CD4-positive, alpha-beta T cell treated with Interleukin-2 at 100 ng/mL for 4 hours (primary cell): Measurements from ENCODE around the gene MAL.

ENCODE experiments used
- DNase-seq: peaks from one replicate; pipeline ENCODE4 v3.0.0-alpha.2; 2020; ENCODE audit warnings: low spot score

Gene MAL

DNA sequence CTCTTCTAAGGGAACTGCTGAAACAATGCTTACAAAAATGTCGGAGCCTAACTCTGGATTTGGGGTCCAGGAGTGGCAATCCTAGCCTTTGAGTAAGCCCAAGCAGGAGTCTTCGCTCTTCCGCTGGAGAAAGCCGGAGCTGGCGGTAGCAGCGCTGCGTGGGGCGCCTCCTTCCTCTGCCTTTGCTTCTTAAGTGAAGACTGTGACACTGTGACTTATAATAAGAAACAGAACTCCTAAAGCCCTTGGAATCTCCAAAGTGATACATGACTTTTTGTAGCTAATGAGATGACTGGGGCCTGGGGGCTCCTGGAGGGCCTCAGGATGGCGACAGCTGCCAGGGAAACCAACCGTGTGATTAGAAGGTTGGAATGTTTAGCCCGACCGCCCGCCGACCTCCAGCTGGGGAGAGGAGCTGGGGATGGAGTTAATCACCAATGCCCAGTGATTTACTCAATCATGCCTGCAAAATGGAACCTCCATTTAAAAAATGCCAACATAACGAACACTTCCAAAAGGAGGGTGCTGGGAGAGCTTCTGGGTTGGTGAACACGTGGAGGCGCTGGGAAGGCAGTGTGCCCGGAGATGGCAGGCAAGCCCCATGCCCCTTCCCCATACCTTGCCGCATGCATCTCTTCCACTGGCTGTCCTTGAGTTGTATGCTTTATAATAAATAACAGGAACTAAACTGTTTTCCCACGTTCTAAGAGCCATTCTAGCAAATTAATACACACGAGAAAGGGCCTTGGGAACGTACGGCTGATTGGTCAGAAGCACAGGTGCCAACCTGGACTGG lies 29.0 kb upstream of the MAL start:
- no peak for DNase-seq

DNA sequence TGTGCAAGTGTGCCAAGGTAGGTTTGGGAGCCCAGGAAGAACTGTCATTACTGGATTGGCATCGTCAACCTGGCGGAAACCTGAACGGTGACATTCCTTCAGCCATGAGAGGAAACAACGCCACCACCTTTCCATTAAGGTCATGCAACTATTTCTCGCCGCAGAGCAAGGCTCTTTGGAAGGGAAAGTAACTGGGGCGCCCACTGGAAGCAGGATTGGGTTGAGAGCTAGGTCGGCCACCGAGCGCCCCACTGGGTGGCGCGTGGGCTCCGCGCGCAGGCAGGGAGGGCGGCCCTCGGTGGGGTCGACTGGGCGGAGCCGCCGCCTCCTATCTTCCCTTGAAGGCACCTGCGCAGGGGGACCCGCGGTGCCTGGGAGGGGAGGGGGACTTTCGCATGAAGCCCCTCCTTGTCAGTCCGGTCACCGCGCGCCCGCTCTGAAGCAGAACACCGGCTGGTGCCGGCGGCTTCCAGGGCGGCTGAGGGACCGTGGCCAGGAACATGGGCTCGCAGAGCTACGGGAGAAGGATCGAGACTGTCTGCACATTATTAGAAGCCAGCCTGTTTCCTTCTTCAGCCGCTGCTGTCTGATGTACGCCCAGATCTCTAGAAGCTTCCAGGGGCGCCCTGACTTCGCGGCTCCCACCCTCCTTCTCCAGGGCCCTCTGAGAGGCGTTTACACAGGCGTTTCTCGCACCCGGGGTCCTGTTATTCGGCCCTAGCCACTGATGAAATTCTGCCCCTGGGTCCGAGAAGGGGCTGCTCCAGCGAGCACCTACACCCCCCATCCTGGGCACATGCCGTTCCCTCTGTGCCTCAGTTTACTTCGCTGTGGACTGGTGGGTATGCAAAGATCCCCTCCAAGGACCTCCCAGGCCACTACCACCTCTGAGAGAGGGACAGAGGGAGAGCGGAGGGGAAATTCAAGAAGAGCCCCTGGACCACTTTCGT lies 27.3 kb upstream of the MAL start:
- DNase-seq: no peak

GRCh38 chr2:94999431-94999883 lies 26.1 kb upstream of the MAL start:
- no peak for DNase-seq

DNA sequence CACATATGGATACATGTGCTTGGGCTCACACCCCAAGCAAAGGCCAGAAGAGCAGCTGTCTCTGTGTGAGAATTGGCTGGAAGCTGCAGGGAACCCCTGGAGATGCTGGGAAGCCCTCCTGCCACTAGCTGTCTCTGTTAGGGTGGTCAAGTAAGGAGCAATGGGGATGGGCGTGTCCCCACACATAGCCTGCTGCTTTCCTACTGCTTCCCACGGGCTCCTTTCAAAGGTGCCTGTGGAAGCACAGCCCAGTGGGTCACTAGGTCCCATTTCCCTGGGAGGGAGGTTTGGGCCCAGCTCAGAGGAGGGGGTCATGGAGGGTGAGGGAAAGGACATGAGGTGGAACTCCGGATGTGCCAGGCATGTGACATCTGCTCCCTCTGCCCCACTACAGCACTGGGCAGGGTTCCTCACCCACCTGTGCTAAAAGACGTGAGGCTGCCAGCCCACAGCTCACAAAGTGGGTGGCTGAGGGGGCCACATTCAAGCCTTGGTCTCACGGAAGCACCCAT lies 24.4 kb upstream of the MAL start:
- DNase-seq: no peak

GRCh38 chr2:95001701-95002100 lies 23.8 kb upstream of the MAL start:
- DNase-seq: no peak

DNA sequence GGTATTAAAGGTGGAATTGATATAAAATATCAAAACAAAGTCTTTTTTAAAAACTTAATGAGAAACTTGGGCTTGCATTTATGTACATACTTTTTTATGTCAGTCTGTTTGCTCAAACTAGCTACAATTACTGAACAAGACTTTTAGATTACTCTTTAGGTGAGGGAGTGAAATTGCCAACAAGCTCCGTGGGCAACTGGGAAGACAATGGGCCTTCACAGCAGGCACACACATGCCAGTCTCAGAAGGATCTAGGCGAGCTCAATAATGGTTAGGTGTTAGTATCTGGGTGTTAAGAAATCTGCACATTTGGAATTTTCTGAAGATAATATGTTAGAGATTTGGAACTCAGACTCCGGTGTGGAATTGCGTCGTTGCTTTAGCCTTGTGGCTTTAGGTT lies 23.0 kb upstream of the MAL start:
- DNase-seq: no peak

- DNase-seq: no peak
These were observed 21.2 kb upstream of the MAL start for GRCh38 chr2:95004287-95004686.

GRCh38 chr2:95004711-95005110 lies 20.8 kb upstream of the MAL start:
- no peak for DNase-seq

- DNase-seq: no peak
These were observed 19.8 kb upstream of the MAL start for GRCh38 chr2:95005726-95006125.

GRCh38 chr2:95006588-95006987 lies 18.9 kb upstream of the MAL start:
- DNase-seq: no peak

GRCh38 chr2:95007031-95007609 lies 18.4 kb upstream of the MAL start:
- DNase-seq: no peak

- DNase-seq: no peak
These were observed 17.7 kb upstream of the MAL start for GRCh38 chr2:95007822-95008221.

DNA sequence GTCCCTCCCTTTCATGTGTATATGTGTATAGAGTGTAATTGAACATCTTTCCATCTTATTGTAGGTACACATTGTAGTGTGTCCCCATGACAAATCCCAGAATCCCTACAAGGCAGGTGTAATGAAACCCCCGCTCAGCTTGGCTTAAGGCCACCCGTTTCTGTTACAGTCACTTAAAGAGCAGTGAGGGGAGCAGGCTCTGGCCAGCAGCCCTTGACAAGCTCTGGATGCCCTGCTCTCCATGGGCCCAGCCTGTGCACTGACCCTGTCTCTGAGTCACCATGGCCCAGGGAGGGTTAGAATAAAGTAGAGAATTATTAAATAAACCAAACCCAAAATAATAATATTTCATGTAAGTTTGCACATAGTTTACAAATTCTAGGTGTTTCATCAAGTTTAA lies 17.2 kb upstream of the MAL start:
- DNase-seq: no peak

DNA sequence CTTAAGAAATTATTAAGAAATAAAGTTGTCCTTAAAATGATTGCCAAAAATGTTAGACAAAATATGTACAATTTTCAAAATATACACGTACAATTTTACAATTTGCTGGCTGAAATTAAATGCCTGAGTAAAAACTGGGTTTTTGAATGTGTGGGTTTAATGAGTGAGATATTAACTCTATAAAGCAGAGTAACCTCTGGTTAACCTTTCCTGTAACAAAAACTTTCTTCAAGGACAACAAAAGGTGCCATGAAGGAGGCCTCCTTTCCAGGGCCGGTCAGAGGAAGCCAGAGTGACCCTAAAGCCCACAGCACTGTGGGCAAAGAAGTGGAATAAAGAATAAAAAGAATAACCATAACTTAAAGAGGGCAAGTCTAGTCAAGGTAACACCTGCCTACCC lies 16.5 kb upstream of the MAL start:
- no peak for DNase-seq

DNA sequence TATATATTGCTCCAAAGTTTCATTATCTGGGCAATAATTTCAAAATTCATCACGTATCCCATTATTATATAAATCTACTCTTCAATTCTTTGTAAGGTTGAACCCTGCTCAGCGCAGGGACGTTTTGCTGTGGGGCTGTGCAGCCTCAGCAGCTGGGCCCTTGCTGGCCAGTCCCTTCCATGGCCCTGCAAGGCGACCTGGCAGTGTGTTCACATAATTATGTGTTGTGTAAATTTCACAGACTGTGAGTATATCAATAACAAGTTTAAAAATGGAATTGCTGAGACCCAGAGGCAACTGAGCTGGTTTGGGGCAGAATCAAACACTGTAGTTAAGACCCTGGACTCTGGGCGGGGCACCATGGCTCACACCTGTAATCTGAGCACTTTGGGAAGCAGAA lies 16.1 kb upstream of the MAL start:
- DNase-seq: no peak

DNA sequence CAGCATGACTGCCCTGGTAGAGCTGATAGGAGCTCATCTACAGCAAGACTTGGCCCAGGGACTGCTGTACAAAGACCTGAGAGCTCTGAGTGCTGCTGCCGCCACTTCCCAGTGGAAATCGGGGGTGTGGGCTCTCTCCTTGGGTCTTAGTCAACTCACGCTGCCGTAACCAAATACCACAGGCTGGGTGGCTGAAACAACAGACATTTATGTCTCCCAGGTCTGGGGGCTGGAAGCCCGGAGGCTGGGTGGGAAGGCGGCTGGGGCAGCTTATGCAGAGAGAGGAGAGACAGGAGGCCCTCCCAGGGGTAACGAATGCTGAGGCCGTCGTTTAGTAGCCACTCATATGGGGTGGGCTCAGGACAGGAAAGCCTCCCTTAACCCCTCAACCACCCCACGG lies 15.4 kb upstream of the MAL start:
- no peak for DNase-seq

- no peak for DNase-seq
These were observed 14.8 kb upstream of the MAL start for GRCh38 chr2:95010718-95011117.

DNA sequence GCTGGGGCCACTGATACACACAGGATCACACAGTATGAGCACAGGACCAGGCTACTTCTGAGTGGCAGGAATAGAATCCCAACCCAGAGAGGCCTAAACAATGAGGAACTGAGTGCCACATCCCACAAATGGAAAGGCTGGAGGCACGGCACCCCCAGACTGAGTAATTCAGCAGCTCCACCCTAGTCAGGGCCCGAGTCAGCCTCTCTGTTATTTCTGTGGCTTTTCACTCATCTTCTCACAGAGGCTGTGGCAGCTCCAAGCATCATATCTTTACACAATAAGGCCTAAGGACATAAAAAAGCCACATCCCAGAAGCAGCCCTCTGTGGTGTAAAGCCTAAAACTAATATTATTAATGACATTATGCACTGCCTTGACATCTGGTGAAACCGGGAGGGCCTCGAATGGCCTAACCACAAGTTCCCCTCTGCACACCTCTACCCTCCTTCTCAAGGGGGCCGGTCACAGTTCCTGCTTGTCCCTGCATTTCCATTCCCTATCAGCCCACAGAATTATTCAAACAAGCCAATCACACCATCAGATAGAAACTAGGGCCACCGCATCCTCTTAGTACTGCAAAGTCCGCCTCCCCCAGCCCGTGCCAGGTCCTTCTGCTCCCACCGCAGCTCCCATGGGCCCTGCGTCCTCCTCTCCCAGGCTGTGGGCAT lies 12.5 kb upstream of the MAL start:
- no peak for DNase-seq

GRCh38 chr2:95013726-95014125 lies 11.8 kb upstream of the MAL start:
- DNase-seq: no peak

DNA sequence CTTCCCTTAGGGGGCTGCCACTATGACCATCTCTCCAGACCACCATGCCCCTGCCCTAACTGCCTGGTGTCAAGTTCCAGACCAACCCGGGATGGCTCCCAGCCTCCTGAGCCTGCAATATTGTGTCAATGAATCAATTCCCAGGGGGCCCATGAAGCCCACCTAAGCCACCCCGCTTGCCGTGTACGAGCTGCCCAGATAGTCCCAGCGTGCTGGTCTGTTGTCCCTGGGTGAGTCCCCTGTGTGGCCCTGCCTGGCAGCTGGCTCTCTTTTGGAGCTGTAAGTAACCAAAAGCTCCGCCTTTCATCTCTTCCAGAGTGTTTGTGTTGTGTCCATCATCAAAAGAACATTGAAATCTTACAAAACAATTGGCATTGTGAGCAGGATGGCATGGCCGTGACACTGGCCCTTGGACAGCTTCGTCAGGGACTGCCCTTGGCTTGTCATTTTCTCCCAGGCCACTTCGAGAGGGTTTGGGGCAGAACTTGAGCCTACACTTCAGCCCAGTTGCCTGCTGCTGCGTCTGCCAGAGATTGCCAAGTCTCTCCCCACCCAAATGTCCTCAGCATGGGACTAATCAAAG lies 11.3 kb upstream of the MAL start:
- DNase-seq: no peak

- DNase-seq: no peak
These were observed 10.1 kb upstream of the MAL start for GRCh38 chr2:95015261-95015912.
